ENCODE data around the gene RAD51B. TPM values are rescaled to one million over a fixed set of nuclear protein-coding genes. Genes with fewer than 3 reads are reported as not detected.
"Not testable (repeated sequence)": the region's sequence is repeated elsewhere in the genome, so short reads cannot be mapped to it uniquely, and the experiment has no call there.

Gene RAD51B
- total RNA-seq, 3 donors from 2014 or later = 10.6 to 77.6 (median 33.8) TPM

GRCh38 chr14:68759017-68759560, 939.5 kb downstream of the RAD51B start:
- no peak for DNase-seq (ENCODE audit: low spot score in 2 of 2)
- H3K9me3 ChIP-seq = no peaks in the 10 kb centered on the region
- no peaks in the 10 kb centered on the region for H3K36me3 ChIP-seq
- intact Hi-C loops (cut with DNase I; ENCODE audit: low total_unique reads) = no loop called here
- TF ChIP-seq POLR2A (IDR thresholded peaks at IDR 0.05) = no peak
- no peak for TF ChIP-seq CTCF (IDR thresholded peaks at IDR 0.05)
- no peak for TF ChIP-seq POLR2AphosphoS5 (IDR thresholded peaks at IDR 0.05)
- no peak overlapping the region for H3K27ac ChIP-seq
- H3K4me3 ChIP-seq = no peak overlapping the region
- no peaks in the 10 kb centered on the region for H3K27me3 ChIP-seq
- H3K4me1 ChIP-seq = no peaks in the 10 kb centered on the region

- H3K36me3 ChIP-seq = no peaks in the 10 kb centered on the region
- no peaks in the 10 kb centered on the region for H3K4me1 ChIP-seq
- intact Hi-C loops (cut with DNase I; ENCODE audit: low total_unique reads) = no loop called here
- H3K4me3 ChIP-seq = no peak overlapping the region
- no peak for DNase-seq (ENCODE audit: low spot score in 2 of 2)
- peak overlapping the region in 1 of 2 donors; percentile 54 for H3K27ac ChIP-seq
- TF ChIP-seq POLR2AphosphoS5 (IDR thresholded peaks at IDR 0.05) (no peak), POLR2A (IDR thresholded peaks at IDR 0.05) (no peak), CTCF (IDR thresholded peaks at IDR 0.05) (no peak)
- H3K27me3 ChIP-seq = no peaks in the 10 kb centered on the region
- no peaks in the 10 kb centered on the region for H3K9me3 ChIP-seq
These were observed 940.4 kb downstream of the RAD51B start for GRCh38 chr14:68759937-68760336.

GRCh38 chr14:68760761-68761160, 941.2 kb downstream of the RAD51B start:
- Histone ChIP-seq H3K4me1 (no peaks in the 10 kb centered on the region), H3K36me3 (no peaks in the 10 kb centered on the region), H3K27me3 (no peaks in the 10 kb centered on the region), H3K4me3 (no peak overlapping the region), H3K9me3 (no peaks in the 10 kb centered on the region), H3K27ac (peak overlapping the region in 1 of 2 donors; percentile 54)
- DNase-seq (ENCODE audit: low spot score in 2 of 2) = no peak
- intact Hi-C loops (cut with DNase I; ENCODE audit: low total_unique reads) = no loop called here
- TF ChIP-seq POLR2A (IDR thresholded peaks at IDR 0.05) = no peak
- TF ChIP-seq CTCF (IDR thresholded peaks at IDR 0.05) = no peak
- TF ChIP-seq POLR2AphosphoS5 (IDR thresholded peaks at IDR 0.05) = no peak

- no peak for DNase-seq (ENCODE audit: low spot score in 2 of 2)
- no peak for TF ChIP-seq CTCF (IDR thresholded peaks at IDR 0.05)
- TF ChIP-seq POLR2A (IDR thresholded peaks at IDR 0.05) = no peak
- TF ChIP-seq POLR2AphosphoS5 (IDR thresholded peaks at IDR 0.05) = no peak
- Histone ChIP-seq H3K9me3 (no peaks in the 10 kb centered on the region), H3K4me3 (no peak overlapping the region), H3K4me1 (no peaks in the 10 kb centered on the region), H3K36me3 (no peaks in the 10 kb centered on the region), H3K27me3 (no peaks in the 10 kb centered on the region), H3K27ac (no peak overlapping the region)
- intact Hi-C loops (cut with DNase I; ENCODE audit: low total_unique reads) = no loop called here
These were observed 941.8 kb downstream of the RAD51B start for GRCh38 chr14:68761391-68761790.

GRCh38 chr14:68762953-68763764, 943.6 kb downstream of the RAD51B start:
- TF ChIP-seq POLR2AphosphoS5 (IDR thresholded peaks at IDR 0.05) (no peak), CTCF (IDR thresholded peaks at IDR 0.05) (no peak), POLR2A (IDR thresholded peaks at IDR 0.05) (no peak)
- DNase-seq (ENCODE audit: low spot score in 2 of 2) = peak in 1 of 2 donors; percentile 67
- intact Hi-C loops (cut with DNase I; ENCODE audit: low total_unique reads) = no loop called here

GRCh38 chr14:68763843-68764242, 944.3 kb downstream of the RAD51B start:
- H3K27me3 ChIP-seq; H3K4me1 ChIP-seq; H3K36me3 ChIP-seq; H3K9me3 ChIP-seq; DNase-seq (ENCODE audit: low spot score in 2 of 2); H3K4me3 ChIP-seq; intact Hi-C loops (cut with DNase I; ENCODE audit: low total_unique reads): not testable (repeated sequence)
- peak overlapping the region; percentile 74 to 78 for H3K27ac ChIP-seq

More at GRCh38 chr14:68762953-68763764, 943.6 kb downstream of the RAD51B start:
- Histone ChIP-seq H3K36me3 (no peaks in the 10 kb centered on the region), H3K27ac (peak overlapping the region; percentile 74 to 78), H3K9me3 (no peaks in the 10 kb centered on the region), H3K27me3 (no peaks in the 10 kb centered on the region), H3K4me3 (no peak overlapping the region), H3K4me1 (no peaks in the 10 kb centered on the region)
